Smooth muscle cell (in vitro differentiated cells): ENCODE results near the gene FAM131B. TPM values are rescaled to one million over a fixed set of nuclear protein-coding genes. Genes with fewer than 3 reads are reported as not detected.

ENCODE experiments used
- DNase-seq: peaks from one replicate; lab custom pipeline; 2025; ENCODE audit not compliant: unreplicated experiment; lab: John Stamatoyannopoulos, UW
- H2AFZ ChIP-seq: fragments of 200-600 bp; sonication (generic); 2 replicates; pipeline ENCODE4 v1.6.0; 2016; ENCODE audit warnings: antibody characterized with exemption, low read depth, mild to moderate bottlenecking
- H3F3A ChIP-seq: fragments of 200-600 bp; sonication (generic); 2 replicates; pipeline ENCODE4 v1.6.0; 2017; ENCODE audit warnings: antibody characterized with exemption, low read depth
- H3K27ac ChIP-seq: fragments of 200-600 bp; sonication (generic); 2 replicates; pipeline ENCODE4 v1.5.1; 2016; ENCODE audit warnings: low read depth, mild to moderate bottlenecking
- H3K27me3 ChIP-seq: fragments of 200-600 bp; sonication (generic); 2 replicates; pipeline ENCODE4 v1.6.1; 2016; ENCODE audit warnings: low read depth, mild to moderate bottlenecking
- H3K36me3 ChIP-seq: fragments of 200-600 bp; sonication (generic); 2 replicates; pipeline ENCODE4 v1.5.1; 2016; ENCODE audit warnings: low read depth
- H3K4me1 ChIP-seq: fragments of 200-600 bp; sonication (generic); 2 replicates; pipeline ENCODE4 v1.5.1; 2016; ENCODE audit warnings: low read depth
- H3K4me2 ChIP-seq: fragments of 200-600 bp; sonication (generic); 2 replicates; pipeline ENCODE4 v1.6.0; 2016; ENCODE audit warnings: mild to moderate bottlenecking
- H3K4me3 ChIP-seq: fragments of 200-600 bp; sonication (generic); 2 replicates; pipeline ENCODE4 v1.5.1; 2016; ENCODE audit warnings: mild to moderate bottlenecking
- H3K79me2 ChIP-seq: fragments of 200-600 bp; sonication (generic); 2 replicates; pipeline ENCODE4 v1.6.0; 2016; ENCODE audit warnings: low read depth, mild to moderate bottlenecking
- H3K9ac ChIP-seq: fragments of 200-600 bp; sonication (generic); 2 replicates; pipeline ENCODE4 v1.6.0; 2016; ENCODE audit warnings: low read depth
- H3K9me3 ChIP-seq: fragments of 200-600 bp; sonication (generic); replicated peaks from 2 replicates; pipeline ENCODE4 v1.5.1; 2016; ENCODE audit warnings: low read depth
- H4K20me1 ChIP-seq: fragments of 200-600 bp; sonication (generic); 2 replicates; pipeline ENCODE4 v1.6.0; 2016; ENCODE audit warnings: low read depth
- CTCF ChIP-seq: fragments of 200-600 bp; sonication (generic); IDR thresholded peaks from 2 replicates; pipeline ENCODE4 v1.5.1; 2017; ENCODE audit warnings: borderline replicate concordance, mild to moderate bottlenecking, antibody characterized with exemption; ENCODE audit not compliant: insufficient read depth, poor library complexity, severe bottlenecking
- WGBS: methylation state at CpG from one replicate; pipeline ENCODE4 v1.1.7; 2016; ENCODE audit warnings: low lambda C conversion rate; 5-methylcytosine and 5-hydroxymethylcytosine counted together
- polyA plus RNA-seq: library from polyadenylated mRNA; unstranded; fragments of >200 nt; fragmentation: Nextera tagmentation; extraction: Ambion mirVana; gene quantifications from 2 replicates; pipeline ENCODE4 v1.2.1, GENCODE V29; 2016
- total RNA-seq: library from RNA; depleted of rRNA; stranded (reverse); fragments of >200 nt; gene quantifications from 2 replicates; pipeline ENCODE4 v1.2.3, GENCODE V29; 2014

The FAM131B gene
- total and polyA plus RNA-seq, 2 experiments from 2014 or later, result 0.03 to 0.31 TPM

GRCh38 chr7:143359771-143360353, 2.7 kb downstream of the FAM131B start:
- Histone ChIP-seq H2AFZ (no peak overlapping the region), H3K27ac (no peak overlapping the region), H3K4me1 (no peaks in the 10 kb centered on the region), H3K27me3 (peaks cover 55% of the 10 kb centered on the region), H3K4me3 (no peak overlapping the region), H3K9me3 (no peaks in the 10 kb centered on the region), H3K79me2 (no peaks in the 10 kb centered on the region), H3F3A (no peaks in the 10 kb centered on the region), H3K36me3 (no peaks in the 10 kb centered on the region), H4K20me1 (no peaks in the 10 kb centered on the region), H3K9ac (no peak overlapping the region), H3K4me2 (no peak overlapping the region)
- no peak for TF ChIP-seq CTCF
- 89% methylated on average over 11 of the region's 11 CpGs for WGBS
- DNase-seq, result no peak

- WGBS, result 93% methylated on average over 12 of the region's 12 CpGs
- Histone ChIP-seq H3K9me3 (no peaks in the 10 kb centered on the region), H3K4me1 (no peaks in the 10 kb centered on the region), H3F3A (no peaks in the 10 kb centered on the region), H2AFZ (no peak overlapping the region), H3K9ac (no peak overlapping the region), H3K27ac (no peak overlapping the region), H3K4me3 (no peak overlapping the region), H3K27me3 (peaks cover 43% of the 10 kb centered on the region), H3K79me2 (no peaks in the 10 kb centered on the region), H4K20me1 (no peaks in the 10 kb centered on the region), H3K4me2 (no peak overlapping the region), H3K36me3 (no peaks in the 10 kb centered on the region)
- DNase-seq, result no peak
- no peak for TF ChIP-seq CTCF
These were observed 3.9 kb downstream of the FAM131B start for GRCh38 chr7:143358626-143359025.

GRCh38 chr7:143356414-143357050, 6.0 kb downstream of the FAM131B start:
- Histone ChIP-seq H3K4me2 (no peak overlapping the region), H3K27ac (no peak overlapping the region), H3K9ac (no peak overlapping the region), H3K79me2 (no peaks in the 10 kb centered on the region), H3K36me3 (no peaks in the 10 kb centered on the region), H3K4me3 (no peak overlapping the region), H3K9me3 (no peaks in the 10 kb centered on the region), H4K20me1 (no peaks in the 10 kb centered on the region), H3F3A (no peaks in the 10 kb centered on the region), H3K4me1 (peaks cover 15% of the 10 kb centered on the region), H3K27me3 (peaks cover 24% of the 10 kb centered on the region), H2AFZ (no peak overlapping the region)
- DNase-seq, result no peak
- TF ChIP-seq CTCF, result no peak
- WGBS, result 87% methylated on average over 13 of the region's 13 CpGs
